B cell (primary cell): ENCODE measurements around the gene PCDHGB2. TPM values are rescaled to one million over a fixed set of nuclear protein-coding genes. Genes with fewer than 3 reads are reported as not detected.

Source experiments
- ATAC-seq: fragments of 200-7000 bp; cut with Tn5 transposase; one replicate; pipeline ENCODE4 v1.10.0; 2021; ENCODE audit warnings: low read depth, mild to moderate bottlenecking, moderate number of reproducible peaks, moderate library complexity
- CTCF ChIA-PET: fragments of 350-600 bp; sonication (Branson Sonifier 250); formaldehyde crosslinking; loops from one replicate; lab custom pipeline; 2021; ENCODE audit warnings: antibody characterized with exemption, inconsistent platforms; lab: Charles Lee
- POLR2A ChIA-PET: fragments of 350-600 bp; sonication (Branson Sonifier 250); formaldehyde crosslinking; loops from one replicate; lab custom pipeline; 2021; ENCODE audit warnings: antibody characterized with exemption; lab: Charles Lee
- DNase-seq: peaks from one replicate; pipeline ENCODE4 v3.0.0; 2013
- H2AFZ ChIP-seq: 2 replicates; pipeline ENCODE4 v1.6.1; 2012; ENCODE audit warnings: mild to moderate bottlenecking, low read depth, low read length; ENCODE audit not compliant: insufficient read depth, poor library complexity, severe bottlenecking
- H3K27ac ChIP-seq, 2 donors: 1 replicate in 1 of 2; 2 replicates in 1 of 2; pipeline ENCODE4 v1.5.1; 2012 to 2013; ENCODE audit warnings: low read length in 2 of 2, mild to moderate bottlenecking in 2 of 2, moderate library complexity in 1 of 2
- H3K27me3 ChIP-seq, 4 experiments: fragments of 200-600 bp in 1 of 4; sonication (generic) in 1 of 4; replicated peaks in 1 of 4; 1 replicate in 2 of 4; 2 replicates in 2 of 4; pipeline versions ENCODE4 v1.6.1 to v1.7.0; 2013 to 2016; ENCODE audit warnings: low read length in 3 of 4, mild to moderate bottlenecking in 2 of 4, mixed read lengths in 1 of 4, moderate library complexity in 1 of 4; ENCODE audit not compliant: insufficient read depth in 4 of 4, control insufficient read depth in 3 of 4; ENCODE audit errors: control extremely low read depth in 1 of 4
- H3K36me3 ChIP-seq, 2 experiments: replicated peaks in 1 of 2; 1 replicate in 1 of 2; 2 replicates in 1 of 2; pipeline versions ENCODE4 v1.6.1 to v1.7.1; 2013; ENCODE audit warnings: low read length in 1 of 2; ENCODE audit not compliant: insufficient read depth in 2 of 2, control insufficient read depth in 1 of 2; ENCODE audit errors: control extremely low read depth in 1 of 2, extremely low read depth in 1 of 2
- H3K4me1 ChIP-seq, 2 donors: fragments of 200-600 bp in 1 of 2; sonication (generic) in 1 of 2; 1 replicate in 1 of 2; 2 replicates in 1 of 2; pipeline versions ENCODE4 v1.5.1 to v1.6.1; 2013 to 2017; ENCODE audit warnings: low read length in 2 of 2; ENCODE audit not compliant: control insufficient read depth in 2 of 2, insufficient read depth in 2 of 2
- H3K4me2 ChIP-seq: replicated peaks from 2 replicates; pipeline ENCODE3; 2012; ENCODE audit warnings: mild to moderate bottlenecking, low read depth, low read length; ENCODE audit not compliant: poor library complexity, severe bottlenecking
- H3K4me3 ChIP-seq, 5 experiments: fragments of 200-600 bp in 1 of 5; sonication (generic) in 1 of 5; 1 replicate in 3 of 5; 2 replicates in 2 of 5; pipeline versions ENCODE4 v1.5.1 to v1.7.0; 2011 to 2016; ENCODE audit warnings: low read length in 4 of 5, mild to moderate bottlenecking in 4 of 5, low read depth in 2 of 5, control low read depth in 1 of 5, moderate library complexity in 1 of 5; ENCODE audit not compliant: insufficient read depth in 1 of 5; ENCODE audit errors: control extremely low read depth in 1 of 5, extremely low read depth in 1 of 5
- H3K79me2 ChIP-seq: fragments of 200-600 bp; sonication (generic); one replicate; pipeline ENCODE4 v1.6.0; 2016; ENCODE audit warnings: low read length; ENCODE audit not compliant: control insufficient read depth, insufficient read depth
- H3K9ac ChIP-seq: fragments of 200-600 bp; sonication (generic); 2 replicates; pipeline ENCODE4 v1.6.1; 2017; ENCODE audit warnings: mild to moderate bottlenecking, low read length, moderate library complexity
- H3K9me3 ChIP-seq, 3 donors: one replicate each; pipeline versions ENCODE4 v1.6.1 to v1.7.1; 2013; ENCODE audit warnings: low read length in 2 of 3; ENCODE audit not compliant: control insufficient read depth in 2 of 3, insufficient read depth in 1 of 3; ENCODE audit errors: control extremely low read depth in 1 of 3
- H4K20me1 ChIP-seq: 2 replicates; pipeline ENCODE4 v1.6.0; 2012; ENCODE audit warnings: mild to moderate bottlenecking, low read length; ENCODE audit not compliant: insufficient read depth, control insufficient read depth, poor library complexity, severe bottlenecking
- H3K27ac Mint-ChIP-seq: one replicate; pipeline ENCODE4 v1.8.0; 2021; ENCODE audit warnings: mixed read lengths
- H3K27me3 Mint-ChIP-seq: one replicate; pipeline ENCODE4 v1.8.0; 2021; ENCODE audit warnings: mixed read lengths
- H3K4me1 Mint-ChIP-seq: one replicate; pipeline ENCODE4 v1.8.0; 2021; ENCODE audit warnings: mixed read lengths
- H3K4me3 Mint-ChIP-seq: one replicate; pipeline ENCODE4 v1.8.0; 2021; ENCODE audit warnings: mixed read lengths
- H3K9me3 Mint-ChIP-seq: one replicate; pipeline ENCODE4 v1.8.0; 2022; ENCODE audit warnings: mixed read lengths; ENCODE audit not compliant: insufficient read depth
- EZH2 ChIP-seq: IDR thresholded peaks from 2 replicates; pipeline ENCODE4 v1.6.1; 2012; ENCODE audit warnings: borderline replicate concordance, low read depth, mild to moderate bottlenecking, moderate library complexity, low read length; ENCODE audit not compliant: insufficient read depth, poor library complexity, severe bottlenecking
- WGBS: methylation state at CpG from one replicate; pipeline ENCODE4 v1.1.5; 2013; ENCODE audit warnings: missing lambda C conversion rate; ENCODE audit not compliant: insufficient coverage; 5-methylcytosine and 5-hydroxymethylcytosine counted together
- intact Hi-C: fragments of 100-400 bp; cut with micrococcal nuclease; formaldehyde crosslinking; loops from one replicate; pipeline ENCODE4 v1.10.0; 2022
- polyA plus RNA-seq: library from polyadenylated mRNA; depleted of rRNA; stranded (reverse); fragments of >200 nt; gene quantifications from 2 replicates; pipeline ENCODE4 v1.2.3, GENCODE V29; 2012
- total RNA-seq, 2 donors: library from RNA; stranded (reverse); fragments of 120-200 nt in 1 of 2; gene quantifications; 1 replicate in 1 of 2; 2 replicates in 1 of 2; pipeline versions ENCODE4 v1.2.3 to v1.2.4, GENCODE V29; 2013 to 2022
- TF ChIP-seq, protein P1 (sequence below): fragments of 200-600 bp; IDR thresholded peaks from one replicate; pipeline ENCODE4 v1.8.0; 2022; ENCODE audit warnings: antibody characterized with exemption, mild to moderate bottlenecking

PCDHGB2 gene
- total and polyA plus RNA-seq, 2 donors (not counting 1 experiment from before 2014, with no cell fraction given), result 0.66 to 3.9 TPM

DNA sequence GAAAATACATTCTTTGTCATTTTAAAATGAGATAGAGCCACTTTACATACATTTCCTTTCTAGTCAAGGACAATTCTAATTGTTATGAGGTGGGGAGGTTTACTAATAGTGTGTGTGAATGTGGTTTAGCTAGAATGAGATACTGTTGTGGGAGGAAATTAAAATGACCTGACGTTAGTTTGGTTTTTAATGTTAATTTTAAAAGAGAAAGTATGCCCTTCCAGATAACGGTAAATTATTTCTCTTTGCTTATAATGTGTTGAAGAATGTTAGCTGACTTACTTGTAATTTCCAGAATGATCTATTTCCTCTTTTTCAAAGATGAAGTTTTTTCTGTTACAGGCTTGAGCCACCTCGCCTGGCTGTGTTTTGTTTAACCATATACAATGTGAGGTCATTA, 37.5 kb upstream of the PCDHGB2 start:
- DNase-seq (no peak), ATAC-seq (no peak)
- Histone ChIP-seq H3K9me3 (peaks cover 21 to 56% (median 50%) of the 10 kb centered on the region in 3 donors), H3K4me3 (no peak overlapping the region), H2AFZ (no peak overlapping the region), H3K27ac (no peak overlapping the region), H3K9ac (no peak overlapping the region), H3K36me3 (peaks cover 9 to 13% of the 10 kb centered on the region in 2 experiments), H4K20me1 (no peaks in the 10 kb centered on the region), H3K27me3 (peaks cover 0 to 7% (median 1%) of the 10 kb centered on the region in 4 experiments), H3K4me2 (no peak overlapping the region), H3K79me2 (peaks cover 27% of the 10 kb centered on the region), H3K4me1 (peaks cover 23 to 25% of the 10 kb centered on the region in 2 donors)
- peaks cover 12% of the 10 kb centered on the region for H3K27me3 Mint-ChIP-seq
- ChIA-PET CTCF (interaction anchor here (0.6 to 1.0 kb wide), 2 partner anchors 99 to 1051 kb away, joined by 3 to 5 read pairs; partner anchors contain the start of gene PCDHB14), POLR2A (no interaction called here)
- no peak overlapping the region for H3K4me3 Mint-ChIP-seq
- no peak overlapping the region for H3K27ac Mint-ChIP-seq
- WGBS, result no CpG with 5 or more reads among the region's 3 CpGs
- TF ChIP-seq, protein P1, sequence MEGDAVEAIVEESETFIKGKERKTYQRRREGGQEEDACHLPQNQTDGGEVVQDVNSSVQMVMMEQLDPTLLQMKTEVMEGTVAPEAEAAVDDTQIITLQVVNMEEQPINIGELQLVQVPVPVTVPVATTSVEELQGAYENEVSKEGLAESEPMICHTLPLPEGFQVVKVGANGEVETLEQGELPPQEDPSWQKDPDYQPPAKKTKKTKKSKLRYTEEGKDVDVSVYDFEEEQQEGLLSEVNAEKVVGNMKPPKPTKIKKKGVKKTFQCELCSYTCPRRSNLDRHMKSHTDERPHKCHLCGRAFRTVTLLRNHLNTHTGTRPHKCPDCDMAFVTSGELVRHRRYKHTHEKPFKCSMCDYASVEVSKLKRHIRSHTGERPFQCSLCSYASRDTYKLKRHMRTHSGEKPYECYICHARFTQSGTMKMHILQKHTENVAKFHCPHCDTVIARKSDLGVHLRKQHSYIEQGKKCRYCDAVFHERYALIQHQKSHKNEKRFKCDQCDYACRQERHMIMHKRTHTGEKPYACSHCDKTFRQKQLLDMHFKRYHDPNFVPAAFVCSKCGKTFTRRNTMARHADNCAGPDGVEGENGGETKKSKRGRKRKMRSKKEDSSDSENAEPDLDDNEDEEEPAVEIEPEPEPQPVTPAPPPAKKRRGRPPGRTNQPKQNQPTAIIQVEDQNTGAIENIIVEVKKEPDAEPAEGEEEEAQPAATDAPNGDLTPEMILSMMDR, result no peak
- no peak for TF ChIP-seq EZH2
- intact Hi-C loops, result loop anchor here (5.0 to 10.0 kb wide), 6 partner anchors 93 to 1217 kb away; partner anchors contain the start of genes ANKHD1, APBB3, DELE1 and GNPDA1
- peaks cover 16% of the 10 kb centered on the region for H3K9me3 Mint-ChIP-seq
- H3K4me1 Mint-ChIP-seq, result peaks cover 31% of the 10 kb centered on the region
